AG09319 (cell line): Measurements from ENCODE around the gene FGGY.

Source experiments
- DNase-seq: peaks from one replicate; pipeline ENCODE4 v3.0.0-alpha.2; 2010; ENCODE audit warnings: low read depth; ENCODE audit errors: extremely low read depth
- CTCF ChIP-seq: IDR thresholded peaks from 2 replicates; pipeline ENCODE4 v1.5.1; 2011; ENCODE audit warnings: low read depth, mild to moderate bottlenecking, inconsistent platforms, low read length, moderate library complexity

Gene FGGY

DNA sequence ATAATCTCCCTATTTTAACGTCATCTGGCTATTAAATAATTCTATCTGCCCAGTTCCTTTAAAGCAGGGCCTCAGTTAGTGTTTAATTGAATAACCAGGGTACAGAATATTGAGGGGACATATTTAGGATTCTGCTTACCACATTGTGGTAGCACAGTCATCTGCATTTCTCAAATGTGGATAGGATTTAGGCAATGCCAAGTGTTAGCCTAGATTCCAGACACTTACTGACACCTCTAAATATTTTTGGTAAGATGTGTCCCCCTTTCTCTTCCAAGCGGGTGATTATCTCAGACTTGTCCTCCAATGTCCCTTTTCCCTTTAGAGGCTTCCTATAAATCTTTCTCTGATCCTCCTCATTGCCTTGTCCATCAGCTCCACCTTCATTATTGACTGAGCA is 357.1 kb downstream of the FGGY start:
- no peak for TF ChIP-seq CTCF
- DNase-seq: no peak

- TF ChIP-seq CTCF: no peak
- no peak for DNase-seq
These were observed 361.1 kb downstream of the FGGY start for GRCh38 chr1:59657873-59658465.

DNA sequence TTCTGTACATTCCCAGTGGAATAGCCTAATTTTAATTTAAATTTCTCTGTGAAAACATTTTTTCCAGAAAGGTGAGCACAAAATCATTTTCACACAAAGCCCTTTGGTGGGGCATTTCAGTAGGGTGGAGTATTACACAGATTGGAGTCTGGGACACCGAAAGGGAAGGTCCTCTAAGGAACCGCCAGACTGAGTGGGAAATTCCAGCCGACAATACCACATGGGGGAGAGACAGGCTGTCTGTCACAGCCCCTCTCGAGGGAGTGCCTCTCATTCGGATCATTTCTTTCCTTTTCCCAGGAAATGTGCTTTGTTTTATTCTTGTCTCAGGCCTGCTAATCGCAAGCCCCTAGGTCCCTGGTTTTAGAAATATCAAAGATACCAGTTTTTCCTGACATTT is 367.3 kb downstream of the FGGY start:
- no peak for DNase-seq
- TF ChIP-seq CTCF: no peak

GRCh38 chr1:59666106-59666505 is 369.2 kb downstream of the FGGY start:
- no peak for DNase-seq
- peak; percentile 1 for TF ChIP-seq CTCF

- TF ChIP-seq CTCF: no peak
- DNase-seq: no peak
These were observed 370.1 kb downstream of the FGGY start for GRCh38 chr1:59667020-59667419.

- no peak for TF ChIP-seq CTCF
- no peak for DNase-seq
These were observed 372.9 kb downstream of the FGGY start for GRCh38 chr1:59669752-59670312.

- TF ChIP-seq CTCF: no peak
- no peak for DNase-seq
These were observed 373.8 kb downstream of the FGGY start for GRCh38 chr1:59670662-59671061.
